ENCODE results near the gene PLA1A. TPM values are rescaled to one million over a fixed set of nuclear protein-coding genes. Genes with fewer than 3 reads are reported as not detected.

PLA1A gene
- total and polyA plus RNA-seq, 10 of the 15 experiments (the other 5 are each of a cell fraction or from before 2014, with no cell fraction given): 2.9 to 106 (median 4.8) TPM

DNA sequence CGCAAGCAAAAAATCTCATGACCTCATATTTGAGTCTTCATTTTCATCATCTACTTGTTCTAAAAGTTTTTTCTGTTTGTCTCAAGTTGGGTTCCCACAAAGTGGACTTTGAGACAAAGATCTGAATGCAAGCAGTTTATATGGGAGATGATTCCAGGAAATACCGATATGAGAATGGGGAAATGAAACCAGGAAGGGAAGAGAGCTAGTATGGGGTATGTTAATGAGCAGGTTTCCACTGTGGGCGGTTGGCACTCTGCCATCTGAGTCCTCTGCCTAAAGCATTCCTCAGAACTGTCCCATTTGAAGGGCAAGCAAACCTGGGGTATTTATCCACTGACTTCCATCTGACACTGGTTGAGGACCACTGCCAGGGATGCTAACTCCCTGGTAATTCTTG, 9.6 kb upstream of the PLA1A start (continued):
- TF ChIP-seq, protein P1, sequence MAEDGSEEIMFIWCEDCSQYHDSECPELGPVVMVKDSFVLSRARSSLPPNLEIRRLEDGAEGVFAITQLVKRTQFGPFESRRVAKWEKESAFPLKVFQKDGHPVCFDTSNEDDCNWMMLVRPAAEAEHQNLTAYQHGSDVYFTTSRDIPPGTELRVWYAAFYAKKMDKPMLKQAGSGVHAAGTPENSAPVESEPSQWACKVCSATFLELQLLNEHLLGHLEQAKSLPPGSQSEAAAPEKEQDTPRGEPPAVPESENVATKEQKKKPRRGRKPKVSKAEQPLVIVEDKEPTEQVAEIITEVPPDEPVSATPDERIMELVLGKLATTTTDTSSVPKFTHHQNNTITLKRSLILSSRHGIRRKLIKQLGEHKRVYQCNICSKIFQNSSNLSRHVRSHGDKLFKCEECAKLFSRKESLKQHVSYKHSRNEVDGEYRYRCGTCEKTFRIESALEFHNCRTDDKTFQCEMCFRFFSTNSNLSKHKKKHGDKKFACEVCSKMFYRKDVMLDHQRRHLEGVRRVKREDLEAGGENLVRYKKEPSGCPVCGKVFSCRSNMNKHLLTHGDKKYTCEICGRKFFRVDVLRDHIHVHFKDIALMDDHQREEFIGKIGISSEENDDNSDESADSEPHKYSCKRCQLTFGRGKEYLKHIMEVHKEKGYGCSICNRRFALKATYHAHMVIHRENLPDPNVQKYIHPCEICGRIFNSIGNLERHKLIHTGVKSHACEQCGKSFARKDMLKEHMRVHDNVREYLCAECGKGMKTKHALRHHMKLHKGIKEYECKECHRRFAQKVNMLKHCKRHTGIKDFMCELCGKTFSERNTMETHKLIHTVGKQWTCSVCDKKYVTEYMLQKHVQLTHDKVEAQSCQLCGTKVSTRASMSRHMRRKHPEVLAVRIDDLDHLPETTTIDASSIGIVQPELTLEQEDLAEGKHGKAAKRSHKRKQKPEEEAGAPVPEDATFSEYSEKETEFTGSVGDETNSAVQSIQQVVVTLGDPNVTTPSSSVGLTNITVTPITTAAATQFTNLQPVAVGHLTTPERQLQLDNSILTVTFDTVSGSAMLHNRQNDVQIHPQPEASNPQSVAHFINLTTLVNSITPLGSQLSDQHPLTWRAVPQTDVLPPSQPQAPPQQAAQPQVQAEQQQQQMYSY (CRISPR knock-in tag; IDR thresholded peaks at IDR 0.05): no peak
- TF ChIP-seq MTA3 (IDR thresholded peaks at IDR 0.05; ENCODE audit: borderline replicate concordance, low read length) (0 out of 2 replicates have a peak, but pooled peaks have one; percentile 43), CEBPB (IDR thresholded peaks at IDR 0.05; ENCODE audit: borderline replicate concordance in 1 of 2, low read depth in 2 of 2, low read length in 2 of 2) (no peak), POLR2AphosphoS5 (IDR thresholded peaks at IDR 0.05; ENCODE audit: low read length) (0 out of 2 replicates have a peak, but pooled peaks have one; percentile 37), HDGF (IDR thresholded peaks at IDR 0.05) (0 out of 2 replicates have a peak, but pooled peaks have one; percentile 14), IKZF2 (IDR thresholded peaks at IDR 0.05) (peak; percentile 93 to 95), DPF2 (IDR thresholded peaks at IDR 0.05) (peak; percentile 88; the same call in 1 of the 2 replicates), RUNX3 (IDR thresholded peaks at IDR 0.05; ENCODE audit: low read length) (peak; percentile 65), WRNIP1 (IDR thresholded peaks at IDR 0.05; ENCODE audit: borderline replicate concordance, low read depth, low read length) (no peak), IRF4 (IDR thresholded peaks at IDR 0.05; ENCODE audit: low read depth, low read length) (peak; percentile 82; the same call in 1 of the 2 replicates), SMAD1 (IDR thresholded peaks at IDR 0.05; ENCODE audit: low read depth, partially characterized antibody) (peak; percentile 91), MEF2A (IDR thresholded peaks at IDR 0.05; ENCODE audit: insufficient read depth, low read depth, low read length) (0 out of 2 replicates have a peak, but pooled peaks have one; percentile 5), FOS (IDR thresholded peaks at IDR 0.05; ENCODE audit: borderline replicate concordance, extremely low read depth, insufficient read length) (no peak), PML (IDR thresholded peaks at IDR 0.05; ENCODE audit: low read length) (no peak), TCF7 (IDR thresholded peaks at IDR 0.05; ENCODE audit: borderline replicate concordance) (no peak), MTA2 (IDR thresholded peaks at IDR 0.05; ENCODE audit: low read depth) (peak; percentile 64; the same call in 1 of the 2 replicates), NFIC (IDR thresholded peaks at IDR 0.05; ENCODE audit: low read depth, low read length) (peak; percentile 48; the same call in 1 of the 2 replicates), JUNB (IDR thresholded peaks at IDR 0.05) (no peak), TBL1XR1 (IDR thresholded peaks at IDR 0.05; ENCODE audit: low read depth, low read length) (0 out of 2 replicates have a peak, but pooled peaks have one; percentile 22), NRF1 (conservative IDR thresholded peaks at IDR 0.05; ENCODE audit: low read depth, low read length) (no peak), BACH1 (IDR thresholded peaks at IDR 0.05; ENCODE audit: borderline replicate concordance) (no peak), NBN (IDR thresholded peaks at IDR 0.05) (0 out of 2 replicates have a peak, but pooled peaks have one; percentile 66), POLR2A (IDR thresholded peaks at IDR 0.05; ENCODE audit: low read depth, low read length) (no peak), ATF7 (IDR thresholded peaks at IDR 0.05; ENCODE audit: low read depth) (peak; percentile 68), GATAD2B (conservative IDR thresholded peaks at IDR 0.05; ENCODE audit: low read depth) (0 out of 2 replicates have a peak, but pooled peaks have one; percentile 20), EGR1 (IDR thresholded peaks at IDR 0.05; ENCODE audit: borderline replicate concordance in 1 of 2, low read depth in 2 of 2, low read length in 2 of 2) (peak in 1 of 2 experiments; percentile 58; a peak in 1 of 3 replicates)
- TF ChIP-seq, protein P2, sequence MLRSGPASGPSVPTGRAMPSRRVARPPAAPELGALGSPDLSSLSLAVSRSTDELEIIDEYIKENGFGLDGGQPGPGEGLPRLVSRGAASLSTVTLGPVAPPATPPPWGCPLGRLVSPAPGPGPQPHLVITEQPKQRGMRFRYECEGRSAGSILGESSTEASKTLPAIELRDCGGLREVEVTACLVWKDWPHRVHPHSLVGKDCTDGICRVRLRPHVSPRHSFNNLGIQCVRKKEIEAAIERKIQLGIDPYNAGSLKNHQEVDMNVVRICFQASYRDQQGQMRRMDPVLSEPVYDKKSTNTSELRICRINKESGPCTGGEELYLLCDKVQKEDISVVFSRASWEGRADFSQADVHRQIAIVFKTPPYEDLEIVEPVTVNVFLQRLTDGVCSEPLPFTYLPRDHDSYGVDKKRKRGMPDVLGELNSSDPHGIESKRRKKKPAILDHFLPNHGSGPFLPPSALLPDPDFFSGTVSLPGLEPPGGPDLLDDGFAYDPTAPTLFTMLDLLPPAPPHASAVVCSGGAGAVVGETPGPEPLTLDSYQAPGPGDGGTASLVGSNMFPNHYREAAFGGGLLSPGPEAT (IDR thresholded peaks at IDR 0.05; ENCODE audit: low read depth): peak; percentile 80
- TF ChIP-seq, protein P3, sequence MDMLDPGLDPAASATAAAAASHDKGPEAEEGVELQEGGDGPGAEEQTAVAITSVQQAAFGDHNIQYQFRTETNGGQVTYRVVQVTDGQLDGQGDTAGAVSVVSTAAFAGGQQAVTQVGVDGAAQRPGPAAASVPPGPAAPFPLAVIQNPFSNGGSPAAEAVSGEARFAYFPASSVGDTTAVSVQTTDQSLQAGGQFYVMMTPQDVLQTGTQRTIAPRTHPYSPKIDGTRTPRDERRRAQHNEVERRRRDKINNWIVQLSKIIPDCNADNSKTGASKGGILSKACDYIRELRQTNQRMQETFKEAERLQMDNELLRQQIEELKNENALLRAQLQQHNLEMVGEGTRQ (IDR thresholded peaks at IDR 0.05; ENCODE audit: borderline replicate concordance, low read depth, low read length): no peak

Measured in GM12878 (cell line).